Epithelial cell of proximal tubule (primary cell): Measurements from ENCODE around the gene CLEC2A. TPM values are rescaled to one million over a fixed set of nuclear protein-coding genes. Genes with fewer than 3 reads are reported as not detected.

Source experiments
- DNase-seq: peaks from one replicate; pipeline ENCODE4 v3.0.0-alpha.2; 2011; ENCODE audit warnings: low read depth
- H3K4me3 ChIP-seq: 2 replicates; pipeline ENCODE4 v1.5.1; 2011; ENCODE audit warnings: low read depth, mild to moderate bottlenecking, low read length
- total RNA-seq: library from RNA; depleted of rRNA; stranded (reverse); fragments of >200 nt; gene quantifications from 2 replicates; pipeline ENCODE4 v1.2.3, GENCODE V29; 2015
- TF ChIP-seq, protein P1 (sequence below): conservative IDR thresholded peaks from 2 replicates; pipeline ENCODE4 v1.5.1; 2012; ENCODE audit warnings: low read depth, mild to moderate bottlenecking, low read length

Gene CLEC2A
- total RNA-seq, 1 donor from 2014 or later: not detected

DNA sequence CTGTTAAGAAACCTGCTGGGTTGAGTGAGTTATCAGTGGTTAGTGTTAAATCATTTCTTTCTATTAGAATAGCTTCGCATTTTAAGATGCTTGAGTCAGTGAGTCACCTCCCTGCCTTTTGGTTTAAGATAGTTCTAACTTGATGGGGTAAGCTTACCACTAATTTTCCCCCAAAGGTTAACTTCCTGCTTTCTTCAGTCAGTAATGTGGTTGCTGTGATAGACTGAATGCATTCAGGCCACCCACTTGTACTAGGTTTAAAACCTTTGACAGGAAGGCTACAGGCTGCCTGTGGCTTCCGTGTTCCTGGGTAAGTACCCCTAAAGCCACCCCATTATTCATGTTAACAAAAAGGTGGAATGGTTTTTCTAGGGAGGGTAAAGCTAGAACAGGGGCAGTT lies 25.3 kb downstream of the CLEC2A start:
- H3K4me3 ChIP-seq: no peak overlapping the region
- TF ChIP-seq, protein P1, sequence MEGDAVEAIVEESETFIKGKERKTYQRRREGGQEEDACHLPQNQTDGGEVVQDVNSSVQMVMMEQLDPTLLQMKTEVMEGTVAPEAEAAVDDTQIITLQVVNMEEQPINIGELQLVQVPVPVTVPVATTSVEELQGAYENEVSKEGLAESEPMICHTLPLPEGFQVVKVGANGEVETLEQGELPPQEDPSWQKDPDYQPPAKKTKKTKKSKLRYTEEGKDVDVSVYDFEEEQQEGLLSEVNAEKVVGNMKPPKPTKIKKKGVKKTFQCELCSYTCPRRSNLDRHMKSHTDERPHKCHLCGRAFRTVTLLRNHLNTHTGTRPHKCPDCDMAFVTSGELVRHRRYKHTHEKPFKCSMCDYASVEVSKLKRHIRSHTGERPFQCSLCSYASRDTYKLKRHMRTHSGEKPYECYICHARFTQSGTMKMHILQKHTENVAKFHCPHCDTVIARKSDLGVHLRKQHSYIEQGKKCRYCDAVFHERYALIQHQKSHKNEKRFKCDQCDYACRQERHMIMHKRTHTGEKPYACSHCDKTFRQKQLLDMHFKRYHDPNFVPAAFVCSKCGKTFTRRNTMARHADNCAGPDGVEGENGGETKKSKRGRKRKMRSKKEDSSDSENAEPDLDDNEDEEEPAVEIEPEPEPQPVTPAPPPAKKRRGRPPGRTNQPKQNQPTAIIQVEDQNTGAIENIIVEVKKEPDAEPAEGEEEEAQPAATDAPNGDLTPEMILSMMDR: no peak
- no peak for DNase-seq

DNA sequence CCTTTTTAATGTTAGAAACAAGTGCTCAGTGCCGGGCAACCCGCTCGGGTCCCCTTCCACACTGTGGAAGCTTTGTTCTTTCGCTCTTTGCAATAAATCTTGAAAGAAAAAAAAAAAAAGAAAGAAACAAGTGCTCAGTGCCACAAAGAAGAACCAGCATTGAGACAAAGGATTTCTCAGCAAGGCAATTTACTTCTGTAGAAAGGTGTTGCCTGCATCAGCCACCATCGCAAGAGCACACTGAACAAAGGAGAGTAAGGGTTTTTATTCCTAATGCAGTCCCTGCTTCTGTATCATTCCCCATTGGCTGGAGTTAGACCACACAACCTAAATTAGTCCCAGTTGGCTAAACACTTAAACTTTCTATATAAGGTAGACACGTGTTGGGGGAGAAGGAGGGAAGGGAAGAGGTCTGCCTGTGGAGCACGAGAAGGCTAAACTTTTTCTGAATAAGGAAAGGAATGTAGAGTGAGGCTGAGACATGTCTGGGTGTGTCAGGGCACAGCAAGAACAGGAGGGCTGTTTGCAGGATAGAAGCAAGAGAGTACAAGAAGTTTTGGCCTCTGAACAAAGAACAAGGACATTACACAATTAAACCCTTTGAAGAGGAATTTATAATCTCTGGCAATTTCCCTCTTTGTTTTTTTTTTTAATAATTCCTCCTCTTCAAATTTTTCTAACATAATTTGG lies 29.5 kb downstream of the CLEC2A start:
- H3K4me3 ChIP-seq: no peak overlapping the region
- DNase-seq: no peak
- TF ChIP-seq, protein P1: no peak

DNA sequence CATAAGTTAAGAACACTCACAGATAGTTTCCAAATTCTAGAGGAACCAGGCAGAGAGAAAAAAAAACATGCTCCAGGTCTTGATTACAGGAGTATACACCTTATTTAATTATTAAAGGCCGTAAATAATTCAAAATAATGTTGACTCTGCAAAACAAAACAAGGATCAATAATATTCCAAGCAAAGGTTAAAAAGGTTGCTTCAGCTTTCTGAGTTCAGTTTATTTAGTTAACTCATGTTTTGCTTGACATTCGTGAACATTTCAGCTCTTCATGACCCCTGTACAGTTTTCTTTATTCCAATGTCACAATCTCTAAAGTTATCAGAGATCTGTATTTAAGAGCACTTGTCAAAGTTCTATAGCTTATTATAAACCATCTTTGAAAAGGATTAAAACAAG lies 31.2 kb downstream of the CLEC2A start:
- no peak for DNase-seq
- no peak overlapping the region for H3K4me3 ChIP-seq
- TF ChIP-seq, protein P1: no peak

DNA sequence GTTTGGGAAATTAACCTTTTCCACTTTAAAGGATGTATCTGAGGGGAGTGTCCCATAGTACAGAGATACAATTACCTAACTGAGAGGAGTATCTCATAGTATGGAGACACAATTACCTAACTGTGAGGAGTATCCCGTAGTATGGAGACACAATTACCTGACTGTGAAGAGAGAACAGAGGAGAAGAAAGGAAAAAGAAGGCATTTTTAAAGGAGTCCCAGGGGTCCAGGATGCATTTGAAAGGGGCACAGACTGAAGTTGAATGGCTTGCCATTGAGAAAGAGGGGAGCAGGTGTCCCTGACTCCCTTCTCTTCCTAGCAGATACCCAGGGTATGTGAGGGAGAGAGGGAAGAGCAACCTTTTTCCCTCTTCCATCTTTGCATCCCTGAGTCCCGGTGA lies 33.0 kb downstream of the CLEC2A start:
- H3K4me3 ChIP-seq: no peak overlapping the region
- DNase-seq: no peak
- TF ChIP-seq, protein P1: no peak

DNA sequence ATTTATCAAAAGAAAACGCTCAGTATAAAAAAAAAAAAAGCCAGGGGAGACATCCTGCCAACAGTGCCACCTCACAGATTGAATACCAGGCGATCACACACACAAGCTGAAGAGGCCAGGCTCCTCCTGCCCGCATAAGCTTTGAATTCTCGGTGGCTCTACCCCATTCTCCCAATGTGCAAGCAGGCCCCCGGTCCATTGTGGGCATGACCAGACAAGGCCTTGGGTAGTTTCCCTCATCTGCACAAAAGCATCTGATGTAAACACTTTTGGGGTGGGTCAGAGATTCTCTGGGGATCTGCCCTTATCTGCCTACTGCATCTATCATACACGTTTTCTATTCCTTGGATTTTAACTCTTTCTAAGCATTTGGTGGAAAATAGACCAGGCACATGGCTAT lies 34.6 kb downstream of the CLEC2A start:
- no peak for DNase-seq
- TF ChIP-seq, protein P1: no peak
- H3K4me3 ChIP-seq: no peak overlapping the region

DNA sequence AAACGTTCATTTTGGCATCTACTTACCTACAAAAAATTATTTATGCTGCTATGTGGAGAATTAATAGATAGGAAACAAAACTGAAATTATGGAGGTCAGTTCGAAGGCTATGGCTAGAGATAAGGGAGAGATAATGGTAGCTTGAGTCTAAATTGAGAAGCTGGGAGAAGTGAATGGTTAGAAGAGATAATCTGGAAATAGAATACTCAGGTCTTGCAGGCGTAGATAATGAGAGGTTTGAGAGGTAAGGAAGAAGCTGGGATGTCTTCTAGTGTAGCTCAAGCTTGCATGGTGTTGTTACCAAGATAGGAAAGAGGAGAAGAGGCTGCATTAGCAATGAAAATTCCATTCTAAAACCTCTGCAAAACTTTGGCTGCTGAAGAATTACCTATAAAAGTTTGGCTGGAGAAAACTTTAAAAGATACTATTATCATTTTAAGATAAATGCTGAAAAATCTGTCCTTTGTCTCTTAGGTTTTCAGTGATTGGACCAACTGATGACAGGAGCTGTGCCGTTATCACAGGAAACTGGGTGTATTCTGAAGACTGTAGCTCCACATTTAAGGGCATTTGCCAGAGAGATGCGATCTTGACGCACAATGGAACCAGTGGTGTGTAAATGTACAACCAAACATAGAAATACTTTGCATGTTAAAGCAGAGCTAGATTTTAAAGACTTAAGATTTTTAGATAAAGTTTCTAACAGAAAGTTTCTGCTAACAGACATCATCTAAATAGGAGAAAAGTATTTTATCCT lies 36.8 kb downstream of the CLEC2A start:
- H3K4me3 ChIP-seq: no peak overlapping the region
- no peak for DNase-seq
- TF ChIP-seq, protein P1: no peak
